Measurements from ENCODE around the gene CENPX. TPM values are rescaled to one million over a fixed set of nuclear protein-coding genes. Genes with fewer than 3 reads are reported as not detected.

The CENPX gene
- total RNA-seq, 1 experiment from 2014 or later = 77.9 TPM

DNA sequence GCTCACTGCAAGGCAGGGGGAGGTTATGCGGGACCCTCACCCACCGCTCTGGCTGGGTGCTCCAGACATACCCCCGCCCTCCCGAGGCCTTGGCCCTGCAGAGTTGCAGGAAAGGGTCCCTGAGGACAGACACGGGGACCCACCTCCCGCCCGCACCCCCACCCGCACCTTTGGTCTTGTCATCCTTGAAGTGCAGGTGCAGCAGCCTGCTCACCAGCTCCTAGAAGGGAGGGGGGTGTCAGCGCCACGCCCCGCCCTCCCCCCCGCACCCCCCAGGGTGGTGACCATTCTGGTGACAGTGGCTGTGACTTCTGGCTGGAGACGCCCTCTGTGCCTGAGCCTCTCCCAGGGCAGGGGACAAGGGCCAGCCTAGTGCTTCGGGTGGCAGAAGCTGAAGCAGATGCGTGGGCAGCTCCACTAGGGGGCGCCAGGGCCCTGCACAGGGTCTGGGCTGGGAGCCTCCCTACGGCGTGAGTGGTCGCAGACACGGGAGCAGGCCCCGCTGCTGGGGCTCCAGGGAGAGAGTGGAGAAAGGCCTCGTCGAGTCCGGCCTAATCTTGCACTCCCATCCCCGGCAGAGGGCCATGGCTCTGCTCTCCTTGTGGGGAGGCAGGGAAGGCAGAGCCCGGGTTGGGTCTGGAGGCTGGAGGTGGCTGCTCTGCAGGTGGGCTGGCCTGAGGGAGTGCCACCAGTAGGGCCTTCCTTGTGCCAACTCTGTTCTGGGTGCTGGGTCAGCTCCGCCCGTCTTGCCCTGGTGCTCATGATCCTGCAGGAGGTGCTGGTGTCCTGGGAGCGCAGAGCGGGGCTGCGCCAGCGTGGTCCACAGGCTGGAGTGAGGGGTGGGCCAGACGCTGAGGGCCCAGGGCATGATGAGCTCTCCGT, 2.7 kb downstream of the CENPX start:
- Mint-ChIP-seq H3K27me3 (ENCODE audit: low read depth) (no peaks in the 10 kb centered on the region), H3K4me1 (peaks cover 7 to 16% of the 10 kb centered on the region in 2 experiments), H3K27ac (0 out of 7 replicates have a peak overlapping the region, but pooled peaks of 1 of the 3 experiments have one; percentile 22), H3K36me3 (ENCODE audit: insufficient read depth in 1 of 3, low read depth in 3 of 3) (peaks cover 2 to 8% (median 3%) of the 10 kb centered on the region in 3 experiments; a peak in 4 of 7 replicates), H3K4me3 (peak overlapping the region in 1 of 2 experiments; percentile 19; a peak in 1 of 5 replicates), H3K9me3 (no peaks in the 10 kb centered on the region)
- Histone ChIP-seq H2AK5ac (ENCODE audit: insufficient read length, low read length) (no peak overlapping the region), H3K9ac (ENCODE audit: extremely low read depth, insufficient read length, low read length) (no peak overlapping the region), H3K14ac (ENCODE audit: insufficient read depth, low read length) (no peak overlapping the region), H3K79me1 (ENCODE audit: insufficient read depth, low read depth, low read length, poor library complexity, severe bottlenecking) (peaks cover 5% of the 10 kb centered on the region), H3K27me3 (ENCODE audit: insufficient read depth, low read length) (no peaks in the 10 kb centered on the region), H2AFZ (ENCODE audit: low read length) (no peak overlapping the region), H4K5ac (ENCODE audit: insufficient read length, low read depth, low read length) (no peak overlapping the region), H3K4me2 (ENCODE audit: insufficient read depth, insufficient read length, low read length) (no peak overlapping the region), H3K4ac (ENCODE audit: low read depth, low read length) (no peak overlapping the region), H3K79me2 (ENCODE audit: insufficient read depth, low read length) (no peaks in the 10 kb centered on the region), H3K23ac (ENCODE audit: insufficient read length, low read depth, low read length) (no peak overlapping the region), H2BK120ac (ENCODE audit: low read depth, low read length, poor library complexity, severe bottlenecking) (no peak overlapping the region), H3K27ac (ENCODE audit: insufficient read length, low read depth, low read length) (no peak overlapping the region), H4K91ac (ENCODE audit: insufficient read length, low read depth, low read length) (no peak overlapping the region), H3K56ac (ENCODE audit: insufficient read length, low read depth, low read length) (no peak overlapping the region), H4K8ac (replicated peaks; ENCODE audit: insufficient read length, low read depth, low read length) (no peak overlapping the region), H3K9me3 (ENCODE audit: control insufficient read depth, low read depth, low read length) (no peaks in the 10 kb centered on the region), H2BK12ac (ENCODE audit: insufficient read length, low read depth, low read length) (no peak overlapping the region), H2BK20ac (ENCODE audit: low read depth, low read length, poor library complexity, severe bottlenecking) (no peak overlapping the region), H3K4me1 (ENCODE audit: insufficient read depth, low read length) (no peaks in the 10 kb centered on the region), H4K20me1 (ENCODE audit: control insufficient read depth, insufficient read depth, insufficient read length) (no peaks in the 10 kb centered on the region), H2BK5ac (ENCODE audit: insufficient read length, low read length) (no peak overlapping the region), H3T11ph (ENCODE audit: low read length) (no peak overlapping the region), H2BK15ac (ENCODE audit: low read depth, low read length) (no peak overlapping the region), H3K23me2 (ENCODE audit: insufficient read length, low read depth, low read length, poor library complexity, severe bottlenecking) (peaks cover 5% of the 10 kb centered on the region), H3K18ac (ENCODE audit: insufficient read length, low read depth, low read length) (no peak overlapping the region)
- peak; percentile 92 for DNase-seq
- TF ChIP-seq, protein P1, sequence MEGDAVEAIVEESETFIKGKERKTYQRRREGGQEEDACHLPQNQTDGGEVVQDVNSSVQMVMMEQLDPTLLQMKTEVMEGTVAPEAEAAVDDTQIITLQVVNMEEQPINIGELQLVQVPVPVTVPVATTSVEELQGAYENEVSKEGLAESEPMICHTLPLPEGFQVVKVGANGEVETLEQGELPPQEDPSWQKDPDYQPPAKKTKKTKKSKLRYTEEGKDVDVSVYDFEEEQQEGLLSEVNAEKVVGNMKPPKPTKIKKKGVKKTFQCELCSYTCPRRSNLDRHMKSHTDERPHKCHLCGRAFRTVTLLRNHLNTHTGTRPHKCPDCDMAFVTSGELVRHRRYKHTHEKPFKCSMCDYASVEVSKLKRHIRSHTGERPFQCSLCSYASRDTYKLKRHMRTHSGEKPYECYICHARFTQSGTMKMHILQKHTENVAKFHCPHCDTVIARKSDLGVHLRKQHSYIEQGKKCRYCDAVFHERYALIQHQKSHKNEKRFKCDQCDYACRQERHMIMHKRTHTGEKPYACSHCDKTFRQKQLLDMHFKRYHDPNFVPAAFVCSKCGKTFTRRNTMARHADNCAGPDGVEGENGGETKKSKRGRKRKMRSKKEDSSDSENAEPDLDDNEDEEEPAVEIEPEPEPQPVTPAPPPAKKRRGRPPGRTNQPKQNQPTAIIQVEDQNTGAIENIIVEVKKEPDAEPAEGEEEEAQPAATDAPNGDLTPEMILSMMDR (conservative IDR thresholded peaks at IDR 0.05) = peak; percentile 93
- no CpG with 5 or more reads among the region's 34 CpGs for WGBS (ENCODE audit: extremely low coverage, insufficient read length, low lambda C conversion rate)

Measured in H9 (cell line).